GM21717 (cell line): Measurements from ENCODE around the gene ZNF865.
A peak's percentile ranks its signal among the peaks of the same experiment; 100 is the strongest.

ENCODE experiments used
- ATAC-seq: cut with Tn5 transposase; IDR thresholded peaks from one replicate; pipeline ENCODE4 v1.9.1; 2021; ENCODE audit warnings: mild to moderate bottlenecking, moderate library complexity; ENCODE audit not compliant: unreplicated experiment

Gene ZNF865

DNA sequence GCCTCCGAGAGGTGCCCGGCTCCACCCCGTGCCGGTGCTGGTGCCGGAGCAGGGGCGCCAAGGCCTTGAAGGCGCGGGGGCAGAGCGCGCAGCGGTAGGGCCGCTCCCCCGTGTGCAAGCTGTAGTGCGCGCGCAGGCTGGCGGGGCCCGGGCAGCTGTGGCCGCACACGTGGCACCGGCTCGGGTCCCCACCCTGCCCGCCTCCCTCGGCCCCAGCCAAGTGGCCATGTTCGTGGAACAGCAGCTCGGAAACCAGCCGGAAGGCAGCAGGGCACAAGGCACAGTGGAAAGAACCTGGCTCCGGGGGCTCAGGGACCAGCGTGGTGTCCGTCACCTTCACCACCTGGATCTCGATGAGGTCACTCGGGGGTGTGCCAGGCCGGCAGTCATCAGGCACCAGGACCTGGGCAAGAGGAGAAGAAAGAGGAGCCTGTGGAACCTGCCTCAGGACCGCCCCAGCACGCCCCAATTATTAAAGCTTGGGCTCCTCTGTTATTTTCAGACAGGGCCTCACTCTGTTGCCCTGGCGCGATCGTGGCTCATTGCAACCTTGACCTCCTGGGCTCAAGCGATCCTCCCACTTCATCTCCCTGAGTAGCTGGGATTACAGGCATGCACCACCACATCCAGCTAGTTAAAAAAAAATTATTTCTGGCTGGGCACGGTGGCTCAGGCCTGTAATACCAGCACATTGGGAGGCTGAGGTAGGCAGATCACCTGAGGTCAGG, 17.0 kb downstream of the ZNF865 start:
- no peak for ATAC-seq

DNA sequence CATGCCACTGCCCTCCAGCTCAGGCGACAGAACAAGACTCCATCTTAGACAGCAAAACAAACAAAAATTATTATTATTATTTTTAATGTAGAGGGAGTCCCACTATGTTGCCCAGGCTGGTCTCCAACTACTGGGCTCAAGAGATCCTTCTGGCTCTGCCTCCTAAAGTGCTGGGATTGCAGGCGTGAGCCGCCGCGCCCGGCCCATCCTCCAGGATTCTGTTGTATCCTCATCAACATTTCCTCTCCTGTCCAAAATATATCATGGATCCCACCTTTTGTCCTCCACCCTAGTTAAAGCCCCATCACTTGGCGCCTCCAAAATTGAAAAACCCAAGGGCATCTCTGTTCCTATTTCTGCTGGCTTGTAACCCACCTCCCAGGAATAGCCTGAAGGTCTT, 17.7 kb downstream of the ZNF865 start:
- ATAC-seq = no peak

DNA sequence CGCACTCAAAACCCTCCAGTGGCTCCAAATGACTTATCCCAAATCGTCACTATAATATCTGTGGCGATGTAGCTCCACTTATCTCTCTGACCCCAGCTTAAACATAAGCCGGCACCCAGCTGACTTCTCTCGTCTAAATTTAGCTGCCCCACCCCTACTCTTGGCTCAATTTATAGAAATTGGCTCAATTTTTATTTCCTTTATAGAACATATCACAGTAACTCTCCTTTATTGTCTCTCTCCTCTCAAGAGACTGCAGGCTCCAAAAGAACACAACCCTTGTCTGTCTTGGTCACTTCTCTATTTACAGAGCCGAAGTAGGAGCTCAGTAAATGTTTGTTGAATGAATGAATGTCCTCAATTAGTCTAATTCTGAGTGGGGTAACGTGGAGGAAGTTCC, 18.1 kb downstream of the ZNF865 start:
- ATAC-seq = no peak

DNA sequence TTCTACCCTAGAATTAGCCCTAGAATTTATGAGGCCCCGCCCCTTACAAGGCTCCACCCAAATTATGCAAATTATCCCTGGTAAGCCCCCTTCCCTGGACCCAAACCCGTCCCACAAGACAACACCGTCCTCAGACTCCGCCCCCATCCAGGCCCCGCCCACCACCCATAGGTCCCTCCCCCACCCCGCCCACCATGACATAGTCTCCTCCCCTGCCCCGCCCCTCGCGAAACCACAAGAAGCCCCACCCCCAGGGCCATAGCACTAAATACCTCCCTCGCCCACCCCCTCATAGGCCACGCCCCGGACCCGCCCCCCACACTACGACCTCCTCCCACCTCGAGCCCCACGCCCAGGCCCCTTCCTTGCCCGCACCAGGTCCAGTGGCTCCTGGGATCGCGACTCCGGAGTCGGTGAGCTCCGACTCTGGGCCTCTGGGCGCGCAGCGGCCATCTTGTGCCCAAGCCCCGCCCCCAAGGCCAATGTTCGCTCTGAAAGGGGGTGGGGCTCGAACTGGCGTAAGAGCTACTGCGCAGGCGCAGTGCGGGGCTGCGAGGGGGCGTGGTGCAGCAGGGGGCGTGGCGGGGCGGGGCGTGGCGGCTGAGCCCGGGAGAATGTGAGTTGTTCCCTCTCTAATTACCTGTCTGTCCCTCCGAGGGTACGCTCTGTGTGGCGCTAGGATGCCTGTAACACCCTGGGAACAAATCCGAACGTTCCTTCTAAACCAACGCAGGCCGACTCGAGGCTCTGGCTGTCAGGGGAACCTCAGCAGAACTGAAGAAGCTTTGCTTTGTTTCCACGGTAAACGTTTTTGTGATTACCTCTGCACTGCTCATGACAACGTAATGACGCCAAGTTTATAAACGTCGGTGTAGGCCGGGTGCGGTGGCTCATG, 18.9 kb downstream of the ZNF865 start, which contains the start of gene ZNF784:
ZNF784 (minus strand) TSS at position 458 of the 895 bp plus-strand sequence; CDS start at position 453, 5 bp downstream.
- ATAC-seq = peak; percentile 42

GRCh38 chr19:55625004-55625326, 19.5 kb downstream of the ZNF865 start:
- ATAC-seq = no peak

- ATAC-seq = no peak
These were observed 20.9 kb downstream of the ZNF865 start for GRCh38 chr19:55626350-55626749.

DNA sequence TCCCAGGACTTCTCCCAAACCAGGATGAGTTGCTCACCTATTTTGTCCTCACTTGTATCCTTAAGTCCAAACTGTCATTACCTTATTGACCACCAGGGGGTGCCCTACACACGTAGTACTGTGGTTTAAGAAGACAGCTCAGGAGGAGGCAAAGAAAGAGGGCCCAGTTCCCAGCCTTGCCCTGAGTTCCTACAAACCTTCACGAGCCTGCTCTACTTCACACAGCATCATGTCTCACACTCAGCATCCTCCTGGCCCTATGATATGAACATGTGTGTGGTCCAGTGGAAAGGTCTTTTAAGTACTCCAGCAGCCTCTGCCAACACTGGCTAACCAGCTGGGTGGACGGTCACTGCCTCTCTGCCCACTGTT, 27.0 kb downstream of the ZNF865 start:
- no peak for ATAC-seq

DNA sequence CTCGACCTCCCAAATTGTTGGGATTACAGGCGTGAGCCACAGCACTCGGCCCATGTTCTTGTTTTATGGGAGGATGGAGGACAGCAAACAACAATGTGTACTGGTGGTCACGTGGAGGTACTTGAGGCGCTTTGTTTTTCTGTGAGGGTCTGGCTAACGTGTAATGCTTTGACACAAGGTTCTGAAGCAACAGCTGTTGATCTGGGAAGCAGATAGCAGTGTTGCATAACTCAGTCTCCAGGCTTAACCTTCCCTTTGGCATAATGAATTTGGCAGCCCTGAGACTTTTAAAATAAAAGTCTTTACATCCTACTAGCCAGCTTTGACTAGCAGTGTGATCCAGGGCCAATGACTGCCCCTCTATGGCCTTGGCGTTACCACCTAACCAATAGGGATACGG, 28.4 kb downstream of the ZNF865 start:
- ATAC-seq = no peak

DNA sequence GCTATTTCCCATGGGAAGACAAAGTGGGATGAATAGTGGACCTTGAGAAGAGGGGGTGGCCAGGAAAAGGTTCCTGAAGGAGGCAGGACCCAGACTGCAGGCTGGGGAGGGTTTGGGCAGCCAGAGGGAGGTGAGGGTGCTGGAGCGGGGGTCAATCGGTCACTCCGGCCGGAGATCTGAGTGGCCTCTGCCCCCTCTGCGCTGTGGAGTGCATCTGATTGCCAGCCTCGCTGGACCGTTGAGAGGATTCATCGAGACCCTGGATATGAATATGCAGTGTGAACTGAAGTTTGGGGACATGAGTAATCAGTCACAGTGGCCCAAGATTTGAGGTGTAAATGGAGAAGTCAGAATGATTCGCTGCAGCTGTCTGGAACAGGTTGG, 29.9 kb downstream of the ZNF865 start:
- ATAC-seq = no peak

- ATAC-seq = no peak
These were observed 30.5 kb downstream of the ZNF865 start for GRCh38 chr19:55635856-55636440.

DNA sequence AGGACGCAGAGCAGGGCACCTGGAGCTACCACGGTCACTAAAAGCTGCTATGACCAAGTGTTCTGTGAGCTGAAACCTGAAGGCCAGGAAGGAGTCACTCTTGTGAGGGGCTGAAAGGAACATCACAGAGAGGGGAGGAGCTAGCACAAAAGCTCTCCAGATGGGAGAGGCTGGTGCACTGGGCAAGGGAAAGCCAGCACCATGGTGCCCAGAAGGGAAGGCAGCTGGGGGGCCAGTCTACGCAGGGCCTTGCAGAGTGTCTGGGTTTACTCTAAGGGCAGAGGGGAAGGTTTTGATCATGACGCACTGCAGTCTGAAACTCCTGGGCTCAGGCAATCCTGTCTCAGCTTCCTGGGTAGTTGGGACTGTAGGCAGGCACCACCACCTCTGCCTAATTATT, 31.3 kb downstream of the ZNF865 start:
- no peak for ATAC-seq

DNA sequence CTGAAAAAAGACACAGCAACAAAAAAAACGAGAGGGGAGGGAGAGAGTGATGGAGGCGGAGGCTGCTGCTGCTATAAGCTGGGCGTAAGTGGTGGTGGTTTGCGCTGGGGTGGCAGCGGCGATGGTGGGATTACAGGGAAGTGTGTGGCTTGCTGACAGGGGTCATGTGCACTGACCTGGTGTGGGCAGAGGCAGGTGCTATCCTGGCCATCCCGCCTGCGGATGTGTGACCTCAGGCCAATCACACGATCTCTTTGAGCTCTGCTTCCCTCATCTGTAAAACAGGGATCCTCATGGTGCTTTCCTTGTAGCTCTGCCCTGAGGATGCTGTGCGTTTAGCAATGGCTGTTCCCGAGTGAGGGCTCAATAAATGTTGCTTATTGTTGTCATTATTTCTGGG, 32.1 kb downstream of the ZNF865 start:
- no peak for ATAC-seq

DNA sequence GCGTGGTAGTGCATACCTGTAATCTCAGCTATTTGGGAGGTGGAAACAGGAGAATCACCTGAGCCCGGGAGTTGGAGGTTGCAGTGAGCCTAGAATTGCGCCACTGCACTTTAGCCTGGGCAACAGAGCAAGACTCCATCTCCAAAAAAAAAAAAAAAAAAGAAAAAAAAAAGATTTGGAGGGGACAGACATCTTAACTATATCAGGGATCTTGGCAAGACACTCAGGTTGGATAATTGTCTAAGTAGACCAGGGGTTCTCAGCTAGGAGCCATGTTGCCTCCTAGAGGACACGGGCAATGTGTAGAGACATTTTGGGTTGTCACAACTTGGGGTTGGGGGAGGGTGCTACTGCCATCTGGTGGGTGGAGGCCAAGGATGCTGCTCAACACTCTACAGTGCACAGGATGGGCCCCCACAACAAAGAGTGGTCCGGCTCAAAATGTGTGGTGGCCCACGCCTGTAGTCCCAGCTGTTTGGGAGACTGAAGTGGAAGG, 33.5 kb downstream of the ZNF865 start:
- ATAC-seq = no peak

DNA sequence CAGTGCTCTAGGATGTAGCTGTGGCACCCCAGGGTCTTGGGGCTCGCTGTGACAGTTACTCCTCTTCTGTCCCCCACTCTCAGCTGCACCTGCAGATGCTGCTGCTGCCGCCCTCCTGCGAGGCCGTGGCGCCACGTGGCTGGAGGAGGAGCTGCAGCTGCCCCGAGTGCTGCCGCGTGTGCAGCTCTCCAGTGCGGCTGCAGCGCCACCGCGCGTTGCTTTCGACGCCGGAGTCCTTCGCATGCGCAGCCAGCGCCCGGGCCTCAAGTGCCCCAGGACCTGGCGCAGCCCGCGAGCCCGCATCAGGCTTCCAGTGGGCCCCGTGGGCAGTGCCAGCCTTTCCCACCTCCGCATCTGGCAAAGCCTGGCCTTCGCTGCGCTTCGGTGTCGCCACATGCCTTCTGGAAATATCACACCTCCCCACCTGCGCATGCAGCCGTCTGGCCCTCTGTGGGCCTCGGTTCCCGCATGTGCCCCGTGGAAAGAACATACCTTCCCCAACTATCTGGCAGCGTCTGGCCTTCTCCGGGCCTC, 34.7 kb downstream of the ZNF865 start:
- ATAC-seq = no peak

GRCh38 chr19:55640577-55641425, 35.4 kb downstream of the ZNF865 start, which contains the start of gene ZNF580:
Gene ZNF580 (plus strand): TSS chr19:55641002. CDS start chr19:55642509, 1,507 bp downstream.
- ATAC-seq = no peak

DNA sequence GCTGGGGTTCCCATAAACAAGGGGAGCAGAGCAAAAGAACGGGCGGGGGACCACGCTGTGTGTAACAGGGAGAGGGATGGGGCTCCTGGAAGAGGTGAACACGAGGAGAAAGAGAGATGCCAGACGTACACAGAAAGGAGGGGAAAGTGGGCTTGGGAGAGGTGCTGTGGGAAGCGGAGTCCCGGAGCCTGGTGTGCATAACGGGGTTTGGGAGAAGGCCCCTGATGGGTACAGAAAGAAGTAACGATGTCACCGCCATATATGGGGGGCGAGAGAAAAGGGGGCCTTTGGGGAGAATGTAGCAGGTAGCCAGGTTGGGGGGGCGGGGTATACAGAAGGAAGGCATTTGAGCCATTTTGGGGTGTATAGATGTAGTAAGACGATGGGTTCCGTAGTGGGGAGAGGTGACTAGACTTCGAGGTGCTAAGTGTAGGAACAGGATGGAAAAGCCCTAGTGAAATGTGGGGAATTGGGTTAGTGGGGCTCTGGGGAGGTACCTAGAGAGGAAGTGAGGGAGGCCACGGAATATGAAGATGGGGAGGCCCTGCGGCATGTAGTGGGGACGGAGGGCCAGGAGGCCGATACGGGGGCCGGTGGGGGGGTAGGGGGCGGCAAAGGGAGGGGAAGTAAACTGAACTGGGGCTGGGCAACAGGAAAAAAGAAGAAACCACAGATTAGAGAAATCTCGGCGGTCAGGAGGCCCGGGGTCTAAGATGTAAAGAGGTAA, 36.1 kb downstream of the ZNF865 start:
- no peak for ATAC-seq

DNA sequence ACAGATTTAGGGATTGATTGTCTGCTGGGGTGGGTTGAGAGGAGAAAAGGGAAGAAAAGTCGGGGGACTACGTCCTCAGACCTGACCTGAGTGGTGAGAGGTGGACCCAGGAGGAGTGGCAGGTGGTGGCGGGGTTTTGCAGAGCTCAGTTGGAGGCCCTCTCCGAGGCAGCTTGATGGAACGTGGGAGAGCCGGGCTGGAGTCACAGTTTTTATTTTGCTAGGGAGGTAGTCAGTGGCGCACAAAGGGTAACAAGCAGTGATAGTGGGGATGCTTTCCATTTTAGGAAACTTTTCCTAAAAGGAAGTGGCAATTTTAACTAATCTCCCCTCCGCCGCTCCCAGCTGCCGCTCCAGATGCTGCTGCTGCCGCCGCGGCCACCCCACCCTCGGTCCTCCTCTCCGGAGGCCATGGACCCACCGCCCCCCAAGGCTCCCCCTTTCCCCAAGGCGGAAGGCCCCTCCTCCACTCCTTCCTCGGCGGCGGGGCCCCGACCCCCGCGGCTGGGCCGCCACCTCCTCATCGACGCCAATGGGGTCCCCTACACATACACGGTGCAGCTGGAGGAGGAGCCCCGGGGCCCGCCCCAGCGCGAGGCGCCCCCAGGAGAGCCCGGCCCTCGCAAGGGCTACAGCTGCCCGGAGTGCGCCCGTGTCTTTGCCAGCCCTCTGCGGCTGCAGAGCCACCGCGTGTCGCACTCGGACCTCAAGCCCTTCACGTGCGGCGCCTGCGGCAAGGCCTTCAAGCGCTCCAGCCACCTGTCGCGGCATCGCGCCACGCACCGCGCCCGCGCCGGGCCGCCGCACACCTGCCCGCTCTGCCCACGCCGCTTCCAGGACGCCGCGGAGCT, 36.9 kb downstream of the ZNF865 start:
- ATAC-seq = no peak

- peak; percentile 22 for ATAC-seq
These were observed 37.8 kb downstream of the ZNF865 start, which contains the start of gene ZNF581 for GRCh38 chr19:55643003-55643886. Gene ZNF581 (plus strand): TSS chr19:55643649. CDS start chr19:55644572, 923 bp downstream.
